Activated CD8-positive, alpha-beta T cell treated with anti-CD3 and anti-CD28 coated beads for 36 hours (primary cell): ENCODE data around the gene PITPNB. TPM values are rescaled to one million over a fixed set of nuclear protein-coding genes. Genes with fewer than 3 reads are reported as not detected.

Experiments used
- ATAC-seq: fragments of 200-7000 bp; cut with Tn5 transposase; one replicate; pipeline ENCODE4 v1.10.0; 2021; ENCODE audit warnings: mild to moderate bottlenecking, moderate library complexity
- CTCF ChIA-PET: fragments of 350-600 bp; sonication (Branson Sonifier 250); formaldehyde crosslinking; loops from one replicate; lab custom pipeline; 2021; ENCODE audit warnings: antibody characterized with exemption; lab: Charles Lee
- POLR2A ChIA-PET: fragments of 350-600 bp; sonication (Branson Sonifier 250); formaldehyde crosslinking; loops from one replicate; lab custom pipeline; 2021; ENCODE audit warnings: antibody characterized with exemption; lab: Charles Lee
- DNase-seq: peaks from one replicate; pipeline ENCODE4 v3.0.0-alpha.2; 2020
- H3K27ac Mint-ChIP-seq: one replicate; pipeline ENCODE4 v1.8.0; 2021; ENCODE audit warnings: mild to moderate bottlenecking, mixed read lengths
- H3K27me3 Mint-ChIP-seq: one replicate; pipeline ENCODE4 v1.8.0; 2021; ENCODE audit warnings: mixed read lengths
- H3K36me3 Mint-ChIP-seq: one replicate; pipeline ENCODE4 v1.8.0; 2021; ENCODE audit warnings: low read depth, mixed read lengths
- H3K4me1 Mint-ChIP-seq: one replicate; pipeline ENCODE4 v1.8.0; 2021; ENCODE audit warnings: low read depth, mixed read lengths
- H3K4me3 Mint-ChIP-seq: one replicate; pipeline ENCODE4 v1.8.0; 2021; ENCODE audit warnings: mild to moderate bottlenecking, moderate library complexity, mixed read lengths
- H3K9me3 Mint-ChIP-seq: one replicate; pipeline ENCODE4 v1.8.0; 2021; ENCODE audit warnings: mixed read lengths
- intact Hi-C: fragments of 100-400 bp; cut with micrococcal nuclease; formaldehyde crosslinking; loops from one replicate; pipeline ENCODE4 v1.10.0; 2022
- total RNA-seq, 2 experiments: library from RNA; stranded (reverse); gene quantifications; one replicate each; pipeline ENCODE4 v1.2.3, GENCODE V29; 2021
- TF ChIP-seq, protein P1 (sequence below): fragments of 200-600 bp; IDR thresholded peaks from one replicate; pipeline ENCODE4 v1.8.0; 2022; ENCODE audit warnings: antibody characterized with exemption, mild to moderate bottlenecking

PITPNB gene
- total RNA-seq = 10 to 100 TPM; 87.7 to 89.1 TPM

DNA sequence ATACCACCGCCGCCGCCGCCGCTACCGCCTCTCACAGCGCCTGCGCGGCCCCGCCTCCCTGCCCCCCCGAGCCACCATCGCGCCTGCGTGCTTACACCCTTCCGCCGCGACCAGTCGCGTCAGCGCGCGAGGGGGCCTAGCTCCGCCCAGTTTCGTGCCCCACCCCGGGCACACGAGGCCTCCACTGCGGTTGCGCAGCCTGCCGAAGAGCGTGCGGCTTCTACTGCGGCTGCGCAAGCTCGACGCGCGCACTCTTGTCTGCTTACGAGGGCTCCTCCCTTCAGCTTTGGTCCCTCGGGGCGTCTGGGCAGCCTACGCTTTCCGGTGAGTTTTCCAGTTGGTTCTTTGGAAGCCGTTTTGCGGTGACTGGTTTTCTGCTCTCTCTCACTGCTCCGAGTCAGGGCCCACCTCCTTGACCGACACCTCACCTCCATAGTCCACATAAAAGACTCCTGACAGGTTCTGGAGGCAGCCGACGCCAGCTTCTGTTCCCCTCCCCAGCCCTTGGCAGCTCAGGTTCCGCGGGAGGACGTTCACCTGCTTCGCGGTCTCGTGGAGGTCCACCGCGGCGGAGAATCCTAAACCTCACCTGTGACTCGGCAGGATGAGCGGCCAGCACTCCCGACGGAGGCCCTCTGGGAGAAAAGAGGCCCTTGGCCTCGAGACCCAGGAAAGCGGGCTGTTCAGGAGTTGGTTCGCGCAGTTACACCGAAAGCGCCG, at the start of gene PITPNB:
TSS of gene PITPNB (minus strand) at position 35 of the 720 bp plus-strand sequence. CDS start 65 bp downstream, outside the sequence.
- intact Hi-C loops = no loop called here
- DNase-seq = peak; percentile 96
- Mint-ChIP-seq H3K4me3 (peak within 1 kb of the TSS; percentile 95), H3K36me3 (peaks cover 38% of the 10 kb centered on the region), H3K27me3 (no peaks in the 10 kb centered on the region), H3K4me1 (peaks cover 60% of the 10 kb centered on the region), H3K27ac (peak within 1 kb of the TSS; percentile 99), H3K9me3 (no peaks in the 10 kb centered on the region)
- ChIA-PET POLR2A (interaction anchor here (1.0 to 2.0 kb wide), 5 partner anchors 10 to 95 kb away, joined by 3 to 7 read pairs (median 5); no protein-coding TSS in a partner anchor), CTCF (interaction anchor here (1.2 to 2.4 kb wide), 3 partner anchors 33 to 1245 kb away, joined by 3 to 10 read pairs (median 3); partner anchors contain the start of genes CHEK2 and HSCB)
- ATAC-seq = peak; percentile 90
- TF ChIP-seq, protein P1, sequence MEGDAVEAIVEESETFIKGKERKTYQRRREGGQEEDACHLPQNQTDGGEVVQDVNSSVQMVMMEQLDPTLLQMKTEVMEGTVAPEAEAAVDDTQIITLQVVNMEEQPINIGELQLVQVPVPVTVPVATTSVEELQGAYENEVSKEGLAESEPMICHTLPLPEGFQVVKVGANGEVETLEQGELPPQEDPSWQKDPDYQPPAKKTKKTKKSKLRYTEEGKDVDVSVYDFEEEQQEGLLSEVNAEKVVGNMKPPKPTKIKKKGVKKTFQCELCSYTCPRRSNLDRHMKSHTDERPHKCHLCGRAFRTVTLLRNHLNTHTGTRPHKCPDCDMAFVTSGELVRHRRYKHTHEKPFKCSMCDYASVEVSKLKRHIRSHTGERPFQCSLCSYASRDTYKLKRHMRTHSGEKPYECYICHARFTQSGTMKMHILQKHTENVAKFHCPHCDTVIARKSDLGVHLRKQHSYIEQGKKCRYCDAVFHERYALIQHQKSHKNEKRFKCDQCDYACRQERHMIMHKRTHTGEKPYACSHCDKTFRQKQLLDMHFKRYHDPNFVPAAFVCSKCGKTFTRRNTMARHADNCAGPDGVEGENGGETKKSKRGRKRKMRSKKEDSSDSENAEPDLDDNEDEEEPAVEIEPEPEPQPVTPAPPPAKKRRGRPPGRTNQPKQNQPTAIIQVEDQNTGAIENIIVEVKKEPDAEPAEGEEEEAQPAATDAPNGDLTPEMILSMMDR = no peak

DNA sequence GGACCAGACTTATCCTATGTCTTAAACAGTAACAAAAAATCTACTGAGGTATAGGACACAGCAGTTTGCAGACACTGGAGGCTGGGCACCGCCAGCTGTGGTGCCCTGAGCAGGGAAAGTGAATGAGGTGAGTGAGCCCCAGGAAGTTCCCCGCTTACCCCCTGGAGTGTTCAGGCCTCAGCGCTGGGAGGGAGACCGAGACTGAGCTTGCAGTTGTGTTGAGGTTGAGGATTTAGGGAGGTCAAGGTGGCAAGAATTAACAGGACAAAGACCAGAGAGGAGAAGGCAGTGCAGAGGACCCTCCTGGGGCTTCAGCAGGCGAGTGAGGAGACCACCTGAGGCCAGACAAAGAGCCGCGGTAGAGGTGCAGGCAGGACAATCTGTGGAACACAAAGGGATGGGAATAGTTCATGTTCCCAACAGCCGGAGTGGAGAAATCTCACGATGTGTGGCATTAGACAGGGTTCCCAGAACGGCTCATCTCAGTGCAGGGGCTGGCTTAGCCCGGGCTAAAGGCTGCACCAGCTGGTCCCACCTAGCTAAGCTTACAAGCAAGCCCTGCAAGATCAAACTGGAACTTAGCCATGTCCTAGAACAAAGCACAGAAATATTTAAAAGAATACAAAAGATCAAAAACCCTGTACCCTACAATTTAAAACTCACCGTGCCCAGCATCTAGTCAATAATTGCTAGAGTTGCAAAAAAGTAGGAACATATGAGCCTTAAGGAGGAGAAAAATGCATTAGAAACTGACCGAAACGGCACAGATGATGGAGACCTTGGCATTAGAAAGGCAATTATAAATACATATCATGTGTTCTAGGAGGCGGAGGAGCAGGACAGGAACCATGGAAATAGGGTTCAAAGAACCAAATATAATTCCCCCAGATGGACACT, 47.4 kb upstream of the PITPNB start:
- CTCF ChIA-PET = no interaction called here

DNA sequence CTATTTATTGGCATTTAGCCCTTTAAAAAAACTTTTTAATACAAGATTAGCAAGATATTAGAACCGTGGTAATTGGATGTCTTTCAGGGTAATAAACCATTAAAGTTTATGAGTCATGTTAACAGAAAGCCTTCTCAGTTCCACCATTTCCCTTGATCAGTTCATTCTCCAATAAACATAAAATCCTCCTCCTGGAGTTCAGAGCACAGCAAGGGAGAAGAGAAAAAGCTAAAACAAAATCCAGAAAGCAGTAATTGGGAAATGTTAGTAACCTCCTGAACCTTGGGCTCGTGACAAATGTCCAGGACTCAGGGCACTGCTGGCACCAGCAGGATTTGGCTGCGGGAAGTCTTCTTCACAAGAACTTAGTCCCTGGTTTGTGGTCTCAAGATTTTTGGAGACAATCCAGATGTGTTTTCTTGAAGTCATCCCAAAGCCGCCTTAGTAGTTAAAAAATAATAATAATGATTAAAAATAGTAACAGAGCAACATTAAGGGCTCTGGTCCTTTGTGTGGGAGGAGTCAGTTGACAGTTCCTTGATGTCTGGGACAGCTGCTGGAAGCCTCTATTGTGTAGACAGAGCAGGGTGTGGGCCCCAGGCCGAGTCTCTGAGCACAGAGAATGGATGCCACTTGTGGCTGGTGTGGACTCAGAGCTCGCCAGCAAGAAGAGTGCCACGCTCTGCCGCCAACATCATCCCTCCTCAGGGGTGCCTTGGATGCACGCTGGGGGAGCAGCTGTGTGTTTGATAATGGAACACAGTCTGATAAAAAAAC, 43.4 kb upstream of the PITPNB start:
- Mint-ChIP-seq H3K36me3 (no peaks in the 10 kb centered on the region), H3K9me3 (no peaks in the 10 kb centered on the region), H3K27ac (no peak overlapping the region), H3K4me3 (no peak overlapping the region), H3K27me3 (no peaks in the 10 kb centered on the region), H3K4me1 (no peaks in the 10 kb centered on the region)
- POLR2A ChIA-PET = no interaction called here
- CTCF ChIA-PET = no interaction called here
- TF ChIP-seq, protein P1 = no peak
- ATAC-seq (no peak), DNase-seq (no peak)
- intact Hi-C loops = no loop called here

More for the DNA sequence above, 47.4 kb upstream of the PITPNB start:
- H3K36me3 Mint-ChIP-seq = peaks cover 8% of the 10 kb centered on the region
- H3K27me3 Mint-ChIP-seq = no peaks in the 10 kb centered on the region
- intact Hi-C loops = no loop called here
- H3K9me3 Mint-ChIP-seq = peaks cover 3% of the 10 kb centered on the region
- DNase-seq (no peak), ATAC-seq (no peak)
- TF ChIP-seq, protein P1 = no peak
- no peak overlapping the region for H3K4me3 Mint-ChIP-seq
- H3K4me1 Mint-ChIP-seq = peaks cover 4% of the 10 kb centered on the region
- H3K27ac Mint-ChIP-seq = no peak overlapping the region
- POLR2A ChIA-PET = no interaction called here

DNA sequence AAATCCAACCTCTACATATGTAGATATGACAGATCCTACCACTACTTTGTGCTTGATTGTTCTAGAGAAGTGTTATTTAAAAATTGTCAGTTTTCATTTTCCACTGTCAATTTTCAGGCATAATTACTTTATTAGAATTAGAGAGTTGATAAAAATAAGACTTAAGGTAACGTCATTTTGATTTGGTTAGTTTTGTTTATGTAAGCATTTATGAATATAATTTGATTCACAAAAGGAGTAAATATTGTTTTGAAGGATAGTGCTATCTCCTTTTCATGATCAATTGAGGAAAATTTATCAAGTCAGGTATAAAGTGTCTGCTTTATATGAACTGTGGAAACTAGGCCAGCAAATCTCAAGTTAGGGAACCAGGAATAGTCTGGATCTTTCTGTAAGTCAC, 42.6 kb upstream of the PITPNB start:
- POLR2A ChIA-PET = no interaction called here
- CTCF ChIA-PET = no interaction called here
- H3K4me1 Mint-ChIP-seq = no peaks in the 10 kb centered on the region

More for the DNA sequence above, 42.6 kb upstream of the PITPNB start:
- intact Hi-C loops = no loop called here
- TF ChIP-seq, protein P1 = no peak
- Mint-ChIP-seq H3K27ac (no peak overlapping the region), H3K9me3 (no peaks in the 10 kb centered on the region), H3K4me3 (no peak overlapping the region), H3K27me3 (no peaks in the 10 kb centered on the region), H3K36me3 (no peaks in the 10 kb centered on the region)
- ATAC-seq (no peak), DNase-seq (no peak)
